Gastrocnemius medialis (tissue), 4 donors: ENCODE results near the gene TBCA.

Experiments
- POLR2A ChIP-seq, 2 donors: fragments of 450-650 bp; IDR thresholded peaks; one replicate each; pipeline ENCODE4 v1.6.1; 2017; ENCODE audit warnings: antibody characterized with exemption in 2 of 2, mild to moderate bottlenecking in 2 of 2, moderate library complexity in 2 of 2
- TF ChIP-seq, protein P1 (sequence below), 5 experiments: fragments of 450-650 bp in 3 of 5; fragments of 200-600 bp in 2 of 5; sonication (generic) in 2 of 5; IDR thresholded peaks in 4 of 5; conservative IDR thresholded peaks in 1 of 5; 1 replicate in 4 of 5; 2 replicates in 1 of 5; pipeline ENCODE4 v1.5.1; 2016 to 2019; ENCODE audit warnings: antibody characterized with exemption in 5 of 5, mild to moderate bottlenecking in 3 of 5, moderate library complexity in 3 of 5

DNA sequence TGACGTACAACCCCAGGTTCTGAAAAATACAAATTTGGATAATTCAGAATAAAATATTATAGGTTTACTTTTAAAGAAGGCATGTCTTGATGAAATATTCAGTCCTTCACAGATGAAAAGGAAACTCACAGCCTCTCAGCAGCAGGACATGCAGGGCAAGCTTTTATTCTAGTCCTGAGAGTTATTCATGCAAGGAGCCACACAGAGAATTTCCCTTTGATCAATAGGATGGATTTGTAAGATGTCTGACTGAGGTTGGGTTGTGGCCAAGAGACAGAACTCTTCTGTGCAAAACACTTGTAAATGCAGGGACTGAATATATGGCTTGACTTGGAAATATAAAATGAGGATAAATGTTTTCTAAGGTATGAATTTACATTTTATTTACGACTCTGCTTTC is 48.8 kb upstream of the TBCA start:
- TF ChIP-seq, protein P1, sequence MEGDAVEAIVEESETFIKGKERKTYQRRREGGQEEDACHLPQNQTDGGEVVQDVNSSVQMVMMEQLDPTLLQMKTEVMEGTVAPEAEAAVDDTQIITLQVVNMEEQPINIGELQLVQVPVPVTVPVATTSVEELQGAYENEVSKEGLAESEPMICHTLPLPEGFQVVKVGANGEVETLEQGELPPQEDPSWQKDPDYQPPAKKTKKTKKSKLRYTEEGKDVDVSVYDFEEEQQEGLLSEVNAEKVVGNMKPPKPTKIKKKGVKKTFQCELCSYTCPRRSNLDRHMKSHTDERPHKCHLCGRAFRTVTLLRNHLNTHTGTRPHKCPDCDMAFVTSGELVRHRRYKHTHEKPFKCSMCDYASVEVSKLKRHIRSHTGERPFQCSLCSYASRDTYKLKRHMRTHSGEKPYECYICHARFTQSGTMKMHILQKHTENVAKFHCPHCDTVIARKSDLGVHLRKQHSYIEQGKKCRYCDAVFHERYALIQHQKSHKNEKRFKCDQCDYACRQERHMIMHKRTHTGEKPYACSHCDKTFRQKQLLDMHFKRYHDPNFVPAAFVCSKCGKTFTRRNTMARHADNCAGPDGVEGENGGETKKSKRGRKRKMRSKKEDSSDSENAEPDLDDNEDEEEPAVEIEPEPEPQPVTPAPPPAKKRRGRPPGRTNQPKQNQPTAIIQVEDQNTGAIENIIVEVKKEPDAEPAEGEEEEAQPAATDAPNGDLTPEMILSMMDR (IDR thresholded peaks at IDR 0.05 in 4 of 5, conservative IDR thresholded peaks at IDR 0.05 in 1 of 5), result no peak
- TF ChIP-seq POLR2A (IDR thresholded peaks at IDR 0.05), result no peak
